Activated CD4-positive, alpha-beta T cell treated with anti-CD3 and anti-CD28 coated beads for 1 hour (primary cell): ENCODE data around the gene UBE2J1.
"Not testable (repeated sequence)": the region's sequence is repeated elsewhere in the genome, so short reads cannot be mapped to it uniquely, and the experiment has no call there.

Source experiments
- DNase-seq: peaks from one replicate; pipeline ENCODE4 v3.0.0-alpha.2; 2020

UBE2J1 gene

GRCh38 chr6:89315249-89315885 lies 37.2 kb downstream of the UBE2J1 start, which contains the start of gene GABRR2:
Gene GABRR2, minus strand, starts transcription at chr6:89315299. Its CDS starts 134 bp downstream, at chr6:89315165.
- DNase-seq = no peak

DNA sequence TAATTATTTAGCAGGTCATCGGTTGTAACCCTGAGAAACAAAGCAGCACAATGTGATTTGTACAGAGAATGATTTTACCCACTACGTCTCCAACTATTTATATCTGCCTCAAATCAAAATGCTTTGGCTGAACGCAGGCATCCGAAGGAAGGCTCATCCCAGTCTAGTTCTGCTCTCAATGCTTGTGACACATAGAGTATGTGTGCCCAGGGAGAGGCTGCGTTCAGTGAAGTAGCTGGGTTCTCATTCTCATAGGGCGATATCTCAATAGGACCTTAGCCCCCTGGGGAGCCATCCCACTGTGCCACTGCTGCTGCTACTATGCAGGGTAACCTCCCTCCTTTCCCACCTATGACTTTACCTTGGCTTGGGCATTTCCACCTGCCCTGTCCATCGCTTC lies 37.8 kb downstream of the UBE2J1 start:
- DNase-seq = no peak

DNA sequence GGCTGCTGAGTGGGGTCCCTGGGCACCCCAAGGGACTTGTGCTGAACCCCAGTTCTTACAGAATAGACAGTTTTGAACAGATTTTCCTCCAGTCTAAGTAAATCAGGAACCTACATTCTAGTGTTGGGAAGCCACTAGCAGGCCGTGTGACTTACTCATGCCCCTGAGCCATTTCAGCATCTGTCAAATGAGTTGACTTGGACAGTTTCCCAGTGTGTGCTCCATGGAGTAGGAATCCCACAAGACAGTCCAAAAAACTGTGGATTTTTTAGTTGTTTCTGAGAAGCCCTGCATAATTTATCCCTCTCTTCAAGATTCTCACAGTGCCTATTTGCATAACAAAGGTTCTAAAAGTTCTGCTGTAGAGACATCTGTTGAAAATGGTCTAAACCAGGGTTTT lies 39.5 kb downstream of the UBE2J1 start:
- no peak for DNase-seq

GRCh38 chr6:89311853-89312531 lies 40.5 kb downstream of the UBE2J1 start:
- DNase-seq = no peak

DNA sequence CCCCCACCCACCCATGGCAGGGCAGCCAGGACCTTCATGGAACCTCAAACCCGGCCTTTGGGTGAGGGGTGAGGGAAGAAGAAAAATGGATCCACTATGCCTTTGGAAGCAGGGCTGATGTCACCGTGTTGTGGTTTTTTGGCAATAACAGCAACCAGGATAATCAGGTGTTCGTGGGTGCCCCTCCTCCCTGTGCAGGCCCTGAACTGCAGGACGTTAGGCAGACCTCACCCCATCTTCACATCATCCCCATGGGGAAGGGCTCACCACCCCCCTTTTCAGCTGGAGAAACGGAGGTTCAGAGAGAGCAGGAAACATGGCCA lies 41.0 kb downstream of the UBE2J1 start:
- DNase-seq = no peak

- no peak for DNase-seq
Observed at GRCh38 chr6:89310929-89311328, 41.6 kb downstream of the UBE2J1 start.

GRCh38 chr6:89308525-89309395 lies 43.8 kb downstream of the UBE2J1 start:
- no peak for DNase-seq

DNA sequence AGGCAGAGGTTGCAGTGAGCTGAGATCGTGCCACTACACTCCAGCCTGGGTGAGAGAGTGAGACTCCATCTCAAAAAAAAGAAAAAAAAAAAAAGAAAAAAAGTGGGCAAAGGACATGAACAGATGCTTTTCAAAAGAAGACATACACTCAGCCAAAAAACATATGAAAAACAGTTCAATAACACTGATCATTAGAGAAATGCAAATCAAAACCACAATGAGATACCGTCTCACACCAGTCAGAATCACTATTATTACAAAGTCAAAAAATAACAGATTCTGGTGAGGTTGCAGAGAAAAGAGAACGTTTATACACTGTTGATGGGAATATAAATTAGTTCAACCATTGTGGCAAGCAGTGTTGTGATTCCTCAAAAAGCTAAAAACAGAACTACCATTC lies 48.0 kb downstream of the UBE2J1 start:
- DNase-seq = not testable (repeated sequence)

- no peak for DNase-seq
Observed at GRCh38 chr6:89302936-89303335, 49.6 kb downstream of the UBE2J1 start.

DNA sequence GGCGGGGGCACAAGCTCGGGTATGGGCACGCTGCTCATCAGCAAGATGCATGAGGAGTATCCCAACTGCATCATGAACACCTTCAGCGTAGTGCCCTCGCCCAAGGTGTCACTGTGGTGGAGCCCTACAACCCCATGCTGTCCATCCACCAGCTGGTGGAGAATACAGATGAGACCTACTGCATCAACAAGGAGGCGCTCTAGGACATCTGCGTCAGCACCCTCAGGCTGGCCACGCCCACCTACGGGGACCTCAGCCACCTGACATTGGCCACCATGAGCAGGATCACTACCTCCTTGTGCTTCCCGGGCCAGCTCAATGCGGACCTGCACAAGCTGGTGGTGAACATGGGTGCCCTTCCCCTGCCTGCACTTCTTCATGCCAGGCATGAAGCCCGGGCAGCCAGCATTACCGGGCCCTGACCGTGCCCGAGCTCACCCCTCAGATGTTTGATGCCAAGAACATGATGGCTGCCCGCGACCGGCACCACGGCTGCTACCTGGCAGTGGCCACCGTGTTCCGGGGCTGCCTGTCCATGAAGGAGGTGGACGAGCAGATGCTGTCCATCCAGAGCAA lies 50.2 kb downstream of the UBE2J1 start:
- no peak for DNase-seq

GRCh38 chr6:89301586-89302194 lies 50.8 kb downstream of the UBE2J1 start:
- DNase-seq = no peak

DNA sequence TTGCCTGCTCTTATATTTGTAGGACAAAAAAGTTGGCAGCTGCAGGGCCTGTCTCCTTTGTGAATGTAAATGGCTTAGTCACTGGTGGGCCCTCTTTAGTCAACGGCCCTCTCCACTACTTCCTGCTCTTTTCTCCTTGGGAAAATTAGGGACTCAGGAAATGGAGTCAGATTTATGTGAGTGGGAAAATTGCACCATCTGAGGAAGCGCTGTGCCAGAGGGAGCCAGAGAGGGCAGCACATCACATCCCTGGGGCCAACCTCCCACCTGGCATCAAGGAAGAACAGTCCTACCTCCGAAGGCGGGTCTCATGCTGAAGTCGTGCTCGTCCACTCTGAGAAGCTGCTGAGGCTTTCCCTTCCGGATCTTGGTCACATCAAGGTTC lies 53.1 kb downstream of the UBE2J1 start:
- no peak for DNase-seq

GRCh38 chr6:89298680-89299465 lies 53.6 kb downstream of the UBE2J1 start:
- DNase-seq = no peak

DNA sequence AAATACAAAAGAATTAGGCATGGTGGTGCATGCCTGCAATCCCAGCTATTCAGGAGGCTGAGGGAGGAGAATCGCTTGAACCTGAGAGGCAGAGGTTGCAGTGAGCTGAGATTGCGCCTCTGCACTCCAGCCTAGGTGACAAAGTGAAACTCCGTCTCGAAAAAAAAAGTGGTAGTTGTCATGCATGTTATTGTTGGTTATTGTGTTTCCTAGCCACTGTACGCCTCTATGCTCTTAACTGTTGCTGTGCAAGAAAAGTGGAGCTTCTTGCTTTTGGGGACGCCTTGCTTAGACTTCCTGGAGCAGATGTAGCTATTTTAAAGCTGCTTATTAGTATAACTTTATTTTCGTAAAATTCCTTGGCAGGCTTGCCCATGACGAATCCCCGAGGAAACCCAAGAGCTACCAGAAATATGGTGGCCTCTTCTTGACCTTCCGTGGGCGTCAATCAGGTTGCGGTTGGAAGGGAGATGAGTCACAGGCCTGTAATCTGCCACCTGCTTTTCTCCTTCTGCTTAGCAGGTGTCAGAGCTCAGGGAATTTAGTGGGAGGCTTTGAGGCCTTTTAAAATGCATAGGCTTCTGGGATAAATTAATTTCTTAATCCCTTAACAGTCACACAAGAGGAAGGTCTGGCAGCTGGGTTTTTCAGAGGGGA lies 54.7 kb downstream of the UBE2J1 start:
- peak; percentile 32 for DNase-seq

DNA sequence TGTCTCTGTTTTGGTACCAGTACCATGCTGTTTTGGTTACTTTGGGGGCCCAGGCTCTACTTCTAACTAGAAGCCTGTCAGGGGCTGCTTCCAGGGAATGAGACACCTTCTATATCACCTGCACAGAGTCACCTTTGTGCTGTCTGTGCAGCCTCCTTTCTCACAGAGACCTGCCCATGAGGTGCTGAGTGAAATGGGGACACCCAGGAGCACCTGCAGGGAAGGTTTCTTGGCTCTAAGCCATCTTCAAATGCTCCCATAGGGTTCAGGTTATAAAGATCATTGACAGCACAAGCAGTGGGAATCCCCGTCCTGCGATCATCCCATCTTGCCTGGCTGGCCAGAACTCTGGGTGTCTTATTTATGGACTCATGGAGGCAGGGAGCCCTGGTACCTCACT lies 56.5 kb downstream of the UBE2J1 start:
- no peak for DNase-seq

DNA sequence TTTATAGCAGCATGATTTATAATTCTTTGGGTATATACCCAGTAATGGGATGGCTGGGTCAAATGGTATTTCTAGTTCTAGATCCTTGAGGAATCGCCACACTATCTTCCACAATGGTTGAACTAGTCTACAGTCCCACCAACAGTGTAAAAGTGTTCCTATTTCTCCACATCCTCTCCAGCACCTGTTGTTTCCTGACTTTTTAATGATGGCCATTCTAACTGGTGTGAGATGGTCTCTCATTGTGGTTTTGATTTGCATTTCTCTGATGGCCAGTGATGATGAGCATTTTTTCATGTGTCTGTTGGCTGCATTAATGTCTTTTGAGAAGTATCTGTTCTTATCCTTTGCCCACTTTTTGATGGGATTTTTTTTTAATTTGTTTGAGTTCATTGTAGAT lies 57.4 kb downstream of the UBE2J1 start:
- DNase-seq = not testable (repeated sequence)

- DNase-seq = no peak
Observed at GRCh38 chr6:89291256-89291819, 61.2 kb downstream of the UBE2J1 start.

GRCh38 chr6:89290401-89291155 lies 61.9 kb downstream of the UBE2J1 start:
- no peak for DNase-seq

GRCh38 chr6:89289710-89290109 lies 62.8 kb downstream of the UBE2J1 start:
- no peak for DNase-seq

DNA sequence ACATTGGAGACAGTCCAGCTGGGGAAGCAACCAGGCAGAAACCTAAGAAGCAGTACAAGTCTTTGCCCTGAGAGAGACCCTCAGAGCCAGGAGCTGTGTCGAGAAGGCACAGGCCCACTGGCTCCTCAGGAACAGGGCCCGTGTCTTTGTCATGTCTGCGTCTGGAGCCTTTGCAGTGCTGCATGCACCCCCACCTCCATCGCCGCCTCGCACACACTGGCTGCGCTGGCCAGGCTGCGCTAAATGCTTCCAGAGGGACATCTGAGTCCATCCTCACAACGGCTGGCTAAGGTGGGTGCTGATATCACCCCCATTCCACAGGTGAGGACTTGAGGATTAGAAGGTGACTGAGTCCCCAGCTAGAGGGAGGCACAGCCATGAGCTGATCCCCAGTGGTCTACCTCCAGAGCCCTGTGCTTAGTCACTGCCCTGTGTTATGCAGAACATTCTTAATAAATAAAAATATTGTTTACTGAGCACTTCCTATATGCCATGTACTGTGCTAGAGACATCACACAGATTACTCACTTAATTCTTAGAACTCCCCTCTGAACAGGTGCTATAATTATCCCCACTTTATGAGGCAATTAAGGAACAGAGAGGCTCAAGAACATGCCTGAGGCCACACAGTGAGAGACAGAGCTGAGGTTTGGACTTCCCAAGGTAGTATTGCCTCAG lies 65.0 kb downstream of the UBE2J1 start:
- DNase-seq = no peak
